GM13977 (cell line): Measurements from ENCODE around the gene DBX2.

Source experiments
- DNase-seq: peaks from one replicate; pipeline ENCODE4 v3.0.0; 2012; ENCODE audit warnings: low spot score
- in situ Hi-C: fragments of 300-500 bp; cut with MboI; formaldehyde crosslinking; loops from one replicate; pipeline ENCODE4 v1.12.0; 2022; ENCODE audit warnings: low sequenced_read_pairs, low pct_unique_long_range_greater_than_20kb, mixed read lengths, inconsistent platforms; ENCODE audit not compliant: unreplicated experiment
- TF ChIP-seq, protein P1 (sequence below): IDR thresholded peaks from 2 replicates; pipeline ENCODE4 v1.5.1; 2012; ENCODE audit warnings: mild to moderate bottlenecking, control low read depth; ENCODE audit not compliant: insufficient read depth; ENCODE audit errors: extremely low read depth, missing control alignments

DBX2 gene

GRCh38 chr12:45077251-45077650 lies 26.4 kb upstream of the DBX2 start:
- in situ Hi-C loops: no loop called here
- TF ChIP-seq, protein P1, sequence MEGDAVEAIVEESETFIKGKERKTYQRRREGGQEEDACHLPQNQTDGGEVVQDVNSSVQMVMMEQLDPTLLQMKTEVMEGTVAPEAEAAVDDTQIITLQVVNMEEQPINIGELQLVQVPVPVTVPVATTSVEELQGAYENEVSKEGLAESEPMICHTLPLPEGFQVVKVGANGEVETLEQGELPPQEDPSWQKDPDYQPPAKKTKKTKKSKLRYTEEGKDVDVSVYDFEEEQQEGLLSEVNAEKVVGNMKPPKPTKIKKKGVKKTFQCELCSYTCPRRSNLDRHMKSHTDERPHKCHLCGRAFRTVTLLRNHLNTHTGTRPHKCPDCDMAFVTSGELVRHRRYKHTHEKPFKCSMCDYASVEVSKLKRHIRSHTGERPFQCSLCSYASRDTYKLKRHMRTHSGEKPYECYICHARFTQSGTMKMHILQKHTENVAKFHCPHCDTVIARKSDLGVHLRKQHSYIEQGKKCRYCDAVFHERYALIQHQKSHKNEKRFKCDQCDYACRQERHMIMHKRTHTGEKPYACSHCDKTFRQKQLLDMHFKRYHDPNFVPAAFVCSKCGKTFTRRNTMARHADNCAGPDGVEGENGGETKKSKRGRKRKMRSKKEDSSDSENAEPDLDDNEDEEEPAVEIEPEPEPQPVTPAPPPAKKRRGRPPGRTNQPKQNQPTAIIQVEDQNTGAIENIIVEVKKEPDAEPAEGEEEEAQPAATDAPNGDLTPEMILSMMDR: no peak
- no peak for DNase-seq

GRCh38 chr12:45076417-45077026 lies 25.6 kb upstream of the DBX2 start:
- TF ChIP-seq, protein P1: no peak
- in situ Hi-C loops: no loop called here
- DNase-seq: no peak

DNA sequence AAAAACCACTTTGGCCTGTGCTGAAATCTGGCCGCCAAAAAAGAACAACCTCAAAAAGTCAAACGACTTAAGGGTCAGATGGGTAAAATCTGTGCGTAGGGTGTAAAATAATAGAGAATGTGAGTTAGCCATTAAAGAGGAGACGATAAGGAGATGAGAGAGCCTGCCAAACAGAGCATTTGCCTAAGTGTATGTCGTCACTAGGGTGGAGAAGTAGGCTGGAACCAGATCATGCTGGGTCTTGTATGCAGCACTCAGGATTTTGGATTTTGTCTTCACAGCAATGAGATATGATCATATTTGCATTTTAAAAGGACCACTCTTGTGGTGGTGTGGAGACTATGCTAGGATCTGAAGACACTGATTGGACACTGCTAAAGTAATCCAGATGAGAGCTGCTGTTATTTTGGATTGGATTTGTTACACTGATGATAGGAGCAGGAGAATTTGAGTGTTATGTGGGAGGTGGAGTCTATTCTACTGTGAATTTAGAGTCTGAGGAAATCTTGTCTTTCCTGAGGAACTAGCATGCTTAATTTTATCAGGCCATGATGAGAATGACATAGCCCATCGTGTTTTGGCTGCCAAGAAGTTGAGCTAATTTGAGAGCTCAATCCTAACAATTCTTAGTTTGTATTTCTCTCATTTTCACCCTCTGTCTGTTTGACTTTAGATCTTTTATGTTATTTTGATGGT lies 24.8 kb upstream of the DBX2 start:
- in situ Hi-C loops: no loop called here
- DNase-seq: no peak
- TF ChIP-seq, protein P1: no peak

DNA sequence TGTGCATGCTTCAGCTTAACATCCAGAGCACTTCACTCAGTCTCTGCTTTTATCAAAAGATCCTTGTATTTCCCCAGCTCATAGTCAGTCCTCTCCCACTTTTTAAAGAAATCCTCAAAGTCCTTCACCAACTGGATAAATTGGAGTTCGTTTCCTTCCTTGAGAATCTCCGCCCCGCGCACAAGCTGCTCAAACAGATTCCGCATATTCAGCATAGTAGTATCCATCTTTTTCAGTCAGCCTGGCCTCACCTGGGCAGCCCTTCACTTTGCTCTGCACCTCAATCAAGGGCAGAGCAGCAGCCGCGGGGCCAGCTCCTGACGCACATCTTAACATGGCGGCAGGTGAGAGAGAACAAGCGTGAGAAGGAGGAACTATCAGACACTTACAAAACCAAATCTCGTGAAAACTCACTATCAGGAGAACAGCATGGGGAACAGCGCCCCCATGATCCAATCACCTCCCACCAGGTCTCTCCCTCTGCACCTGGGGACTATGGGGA lies 14.3 kb upstream of the DBX2 start:
- DNase-seq: no peak
- TF ChIP-seq, protein P1: no peak
- in situ Hi-C loops: no loop called here

- DNase-seq: no peak
- in situ Hi-C loops: no loop called here
- TF ChIP-seq, protein P1: no peak
Measured at GRCh38 chr12:45060976-45061375, 10.1 kb upstream of the DBX2 start.

GRCh38 chr12:45051572-45052125 lies 750 bp upstream of the DBX2 start:
- in situ Hi-C loops: no loop called here
- no peak for DNase-seq
- TF ChIP-seq, protein P1: no peak
